BLaER1 treated with 17β-estradiol and CSF1 and Interleukin-3, amounts not matched to agents 10 nM and 100 nM (cell line): ENCODE results near the gene APOH.

Source experiments
- H3K27ac ChIP-seq, 11 experiments: shearing (Covaris generic); formaldehyde crosslinking; 2 replicates each; pipeline ENCODE4 v1.8.1; 2022
- H3K27me3 ChIP-seq, 11 experiments: shearing (Covaris generic); formaldehyde crosslinking; 2 replicates each; pipeline ENCODE4 v1.8.1; 2022
- H3K36me3 ChIP-seq, 11 experiments: shearing (Covaris generic); formaldehyde crosslinking; 2 replicates each; pipeline ENCODE4 v1.8.1; 2022
- H3K4me1 ChIP-seq, 10 experiments: shearing (Covaris generic); formaldehyde crosslinking; 2 replicates each; pipeline ENCODE4 v1.8.1; 2022
- H3K4me2 ChIP-seq, 11 experiments: shearing (Covaris generic); formaldehyde crosslinking; 2 replicates each; pipeline ENCODE4 v1.8.1; 2022
- H3K4me3 ChIP-seq, 10 experiments: shearing (Covaris generic); formaldehyde crosslinking; 2 replicates each; pipeline ENCODE4 v1.8.1; 2022
- H3K9ac ChIP-seq, 11 experiments: shearing (Covaris generic); formaldehyde crosslinking; 2 replicates each; pipeline ENCODE4 v1.8.1; 2022
- H3K9me3 ChIP-seq, 11 experiments: shearing (Covaris generic); formaldehyde crosslinking; replicated peaks in 1 of 11; 2 replicates each; pipeline ENCODE4 v1.8.1; 2022
- H4K20me1 ChIP-seq, 11 experiments: shearing (Covaris generic); formaldehyde crosslinking; 2 replicates each; pipeline ENCODE4 v1.8.1; 2022
- Cebpa-rat ChIP-seq, 11 experiments: shearing (Covaris generic); IDR thresholded peaks; 2 replicates each; pipeline ENCODE4 v1.8.1; 2022

Gene APOH

GRCh38 chr17:66172144-66172543 is 57.1 kb downstream of the APOH start:
- no peak for TF ChIP-seq Cebpa-rat (IDR thresholded peaks at IDR 0.05)
- H3K27me3 ChIP-seq = no peaks in the 10 kb centered on the region
- H3K4me3 ChIP-seq = no peak overlapping the region
- H4K20me1 ChIP-seq = no peaks in the 10 kb centered on the region
- H3K9me3 ChIP-seq = no peaks in the 10 kb centered on the region
- no peaks in the 10 kb centered on the region for H3K4me1 ChIP-seq
- no peak overlapping the region for H3K27ac ChIP-seq
- no peak overlapping the region for H3K4me2 ChIP-seq
- H3K9ac ChIP-seq = no peak overlapping the region
- peaks cover 0 to 17% (median 0%) of the 10 kb centered on the region in 11 experiments; a peak in 5 of 22 replicates for H3K36me3 ChIP-seq

GRCh38 chr17:66171692-66172091 is 57.5 kb downstream of the APOH start:
- Histone ChIP-seq H3K36me3 (peaks cover 0 to 17% (median 0%) of the 10 kb centered on the region in 11 experiments; a peak in 5 of 22 replicates), H3K9ac (no peak overlapping the region), H3K9me3 (no peaks in the 10 kb centered on the region), H3K27ac (no peak overlapping the region), H3K4me1 (no peaks in the 10 kb centered on the region), H3K4me2 (no peak overlapping the region), H3K27me3 (no peaks in the 10 kb centered on the region), H3K4me3 (no peak overlapping the region), H4K20me1 (no peaks in the 10 kb centered on the region)
- no peak for TF ChIP-seq Cebpa-rat (IDR thresholded peaks at IDR 0.05)

GRCh38 chr17:66171172-66171571 is 58.0 kb downstream of the APOH start:
- Histone ChIP-seq H3K9ac (no peak overlapping the region), H3K4me1 (no peaks in the 10 kb centered on the region), H3K27ac (no peak overlapping the region), H3K4me2 (no peak overlapping the region), H3K27me3 (no peaks in the 10 kb centered on the region), H3K36me3 (peaks cover 0 to 17% (median 0%) of the 10 kb centered on the region in 11 experiments; a peak in 5 of 22 replicates), H3K9me3 (no peaks in the 10 kb centered on the region), H4K20me1 (no peaks in the 10 kb centered on the region), H3K4me3 (no peak overlapping the region)
- no peak for TF ChIP-seq Cebpa-rat (IDR thresholded peaks at IDR 0.05)

GRCh38 chr17:66169839-66170238 is 59.4 kb downstream of the APOH start:
- Histone ChIP-seq H3K27me3 (no peaks in the 10 kb centered on the region), H3K27ac (no peak overlapping the region), H3K9ac (no peak overlapping the region), H3K36me3 (peaks cover 0 to 14% (median 0%) of the 10 kb centered on the region in 11 experiments; a peak in 5 of 22 replicates), H3K4me2 (no peak overlapping the region), H3K9me3 (no peaks in the 10 kb centered on the region), H4K20me1 (no peaks in the 10 kb centered on the region), H3K4me3 (no peak overlapping the region), H3K4me1 (no peaks in the 10 kb centered on the region)
- no peak for TF ChIP-seq Cebpa-rat (IDR thresholded peaks at IDR 0.05)

GRCh38 chr17:66167189-66167815 is 61.9 kb downstream of the APOH start:
- no peaks in the 10 kb centered on the region for H3K4me1 ChIP-seq
- no peak for TF ChIP-seq Cebpa-rat (IDR thresholded peaks at IDR 0.05)
- H3K36me3 ChIP-seq = peaks cover 0 to 11% (median 0%) of the 10 kb centered on the region in 11 experiments; a peak in 2 of 22 replicates

GRCh38 chr17:66165537-66166123 is 63.6 kb downstream of the APOH start:
- Histone ChIP-seq H3K9me3 (peaks cover 0 to 6% (median 2%) of the 10 kb centered on the region in 11 experiments; a peak in 4 of 22 replicates), H3K4me2 (no peak overlapping the region), H4K20me1 (no peaks in the 10 kb centered on the region), H3K27ac (no peak overlapping the region), H3K9ac (no peak overlapping the region), H3K4me1 (no peaks in the 10 kb centered on the region), H3K27me3 (no peaks in the 10 kb centered on the region), H3K36me3 (peaks cover 0 to 11% (median 0%) of the 10 kb centered on the region in 11 experiments; a peak in 2 of 22 replicates), H3K4me3 (no peak overlapping the region)
- TF ChIP-seq Cebpa-rat (IDR thresholded peaks at IDR 0.05) = no peak

More at GRCh38 chr17:66167189-66167815, 61.9 kb downstream of the APOH start:
- no peak overlapping the region for H3K9ac ChIP-seq
- no peak overlapping the region for H3K4me3 ChIP-seq
- H3K27ac ChIP-seq = no peak overlapping the region
- no peak overlapping the region for H3K4me2 ChIP-seq
- no peaks in the 10 kb centered on the region for H3K27me3 ChIP-seq
- no peaks in the 10 kb centered on the region for H3K9me3 ChIP-seq
- H4K20me1 ChIP-seq = no peaks in the 10 kb centered on the region
